PC-3 (cell line): ENCODE results near the gene PGAP2. TPM values are rescaled to one million over a fixed set of nuclear protein-coding genes. Genes with fewer than 3 reads are reported as not detected.

Experiments used
- ATAC-seq: fragments of 200-7000 bp; cut with Tn5 transposase; 2 replicates; pipeline ENCODE4 v1.9.1; 2020; ENCODE audit warnings: mild to moderate bottlenecking, moderate library complexity
- BruUV-seq: library from RNA; stranded (reverse); fragments of 400-500 nt; replicated peaks from 2 replicates; lab custom pipeline; 2021; lab: Mats Ljungman, UMichigan
- CTCF ChIA-PET: fragments of 300-600 bp; sonication (Branson Sonifier 250); formaldehyde crosslinking; loops from one replicate; lab custom pipeline; 2022; ENCODE audit warnings: antibody characterized with exemption; lab: Charles Lee
- POLR2A ChIA-PET: fragments of 300-600 bp; sonication (Branson Sonifier 250); formaldehyde crosslinking; loops from one replicate; lab custom pipeline; 2022; ENCODE audit warnings: antibody characterized with exemption; ENCODE audit not compliant: unreplicated experiment; lab: Charles Lee
- DNase-seq: peaks from one replicate; pipeline ENCODE4 v3.0.0-alpha.2; 2015
- H2AFZ ChIP-seq: fragments of 300-600 bp; sonication (generic); 2 replicates; pipeline ENCODE4 v1.6.0; 2016; ENCODE audit warnings: antibody characterized with exemption, low read length
- H3F3A ChIP-seq: fragments of 300-600 bp; sonication (generic); one replicate; pipeline ENCODE4 v1.6.0; 2017; ENCODE audit warnings: antibody characterized with exemption, low read length, control low read depth, mild to moderate bottlenecking; ENCODE audit not compliant: unreplicated experiment
- H3K27ac ChIP-seq: fragments of 300-600 bp; sonication (generic); 2 replicates; pipeline ENCODE4 v1.5.1; 2016; ENCODE audit warnings: mild to moderate bottlenecking, low read length
- H3K27me3 ChIP-seq: fragments of 300-600 bp; sonication (generic); 2 replicates; pipeline ENCODE4 v1.6.1; 2016; ENCODE audit warnings: low read length, mixed read lengths
- H3K36me3 ChIP-seq: fragments of 300-600 bp; sonication (generic); 2 replicates; pipeline ENCODE4 v1.6.1; 2016; ENCODE audit warnings: low read depth, mixed run types, low read length, mixed read lengths
- H3K4me1 ChIP-seq: fragments of 300-600 bp; sonication (generic); 2 replicates; pipeline ENCODE4 v1.5.1; 2016; ENCODE audit warnings: low read length; ENCODE audit not compliant: insufficient read depth
- H3K4me2 ChIP-seq: fragments of 300-600 bp; sonication (generic); 2 replicates; pipeline ENCODE4 v1.6.0; 2016; ENCODE audit warnings: low read length
- H3K4me3 ChIP-seq: fragments of 300-600 bp; sonication (generic); 2 replicates; pipeline ENCODE4 v1.5.1; 2016; ENCODE audit warnings: mild to moderate bottlenecking, low read length, mixed read lengths
- H3K79me2 ChIP-seq: fragments of 300-600 bp; sonication (generic); 2 replicates; pipeline ENCODE4 v1.6.1; 2017; ENCODE audit warnings: low read length, mixed read lengths
- H3K9ac ChIP-seq: fragments of 300-600 bp; sonication (generic); 2 replicates; pipeline ENCODE4 v1.6.0; 2016; ENCODE audit warnings: mild to moderate bottlenecking, low read length
- H3K9me2 ChIP-seq: fragments of 300-600 bp; sonication (generic); replicated peaks from 2 replicates; pipeline ENCODE4 v1.6.1; 2016; ENCODE audit warnings: mixed run types, low read length, mixed read lengths
- H3K9me3 ChIP-seq: fragments of 300-600 bp; sonication (generic); 2 replicates; pipeline ENCODE4 v1.6.1; 2016; ENCODE audit warnings: low read length, mixed read lengths
- H4K20me1 ChIP-seq: fragments of 300-600 bp; sonication (generic); 2 replicates; pipeline ENCODE4 v1.6.1; 2016; ENCODE audit warnings: low read length, mixed read lengths
- CTCF ChIP-seq: fragments of 300-600 bp; sonication (generic); conservative IDR thresholded peaks from 2 replicates; pipeline ENCODE4 v1.5.1; 2017; ENCODE audit warnings: antibody characterized with exemption, low read depth, mild to moderate bottlenecking, low read length
- EZH2 ChIP-seq: fragments of 300-600 bp; sonication (generic); IDR thresholded peaks from one replicate; pipeline ENCODE4 v1.6.1; 2017; ENCODE audit warnings: antibody characterized with exemption, mild to moderate bottlenecking, low read length; ENCODE audit not compliant: unreplicated experiment
- EZH2phosphoT487 ChIP-seq: fragments of 300-600 bp; sonication (generic); IDR thresholded peaks from 2 replicates; pipeline ENCODE4 v1.6.1; 2018; ENCODE audit warnings: mild to moderate bottlenecking, antibody characterized with exemption, low read length, borderline replicate concordance
- intact Hi-C: fragments of 100-400 bp; cut with micrococcal nuclease; formaldehyde crosslinking; loops from 2 replicates; pipeline ENCODE4 v1.9.0; 2023
- total RNA-seq: library from RNA; depleted of rRNA; stranded (reverse); fragments of >200 nt; gene quantifications from 2 replicates; pipeline ENCODE4 v1.2.3, GENCODE V29; 2014

The PGAP2 gene
- total RNA-seq, 1 experiment from 2014 or later, result 25.9 TPM

GRCh38 chr11:3816673-3817072, 8.3 kb downstream of the PGAP2 start:
- Histone ChIP-seq H3K4me1 (no peaks in the 10 kb centered on the region), H3F3A (no peaks in the 10 kb centered on the region), H3K4me2 (no peak overlapping the region), H3K9me2 (no peaks in the 10 kb centered on the region), H3K36me3 (no peaks in the 10 kb centered on the region), H3K4me3 (no peak overlapping the region), H3K79me2 (no peaks in the 10 kb centered on the region), H3K27ac (no peak overlapping the region), H2AFZ (no peak overlapping the region), H3K9me3 (no peaks in the 10 kb centered on the region), H3K27me3 (no peaks in the 10 kb centered on the region), H4K20me1 (no peaks in the 10 kb centered on the region), H3K9ac (no peak overlapping the region)
- ATAC-seq (no peak; the same call in 1 of the 2 replicates), DNase-seq (peak; percentile 33)
- CTCF ChIA-PET, result no interaction called here
- POLR2A ChIA-PET, result no interaction called here
- TF ChIP-seq CTCF (no peak), EZH2 (no peak), EZH2phosphoT487 (no peak)
- BruUV-seq, result no TSS peak
- intact Hi-C loops, result no loop called here

GRCh38 chr11:3817181-3817800, 8.9 kb downstream of the PGAP2 start:
- no peaks in the 10 kb centered on the region for H3F3A ChIP-seq
- no peak overlapping the region for H3K4me2 ChIP-seq
- H3K79me2 ChIP-seq, result no peaks in the 10 kb centered on the region
- no peak for DNase-seq
- BruUV-seq, result no TSS peak
- TF ChIP-seq CTCF, result no peak
- TF ChIP-seq EZH2phosphoT487, result no peak
- no peak for TF ChIP-seq EZH2
- H4K20me1 ChIP-seq, result no peaks in the 10 kb centered on the region
- ATAC-seq, result no peak
- no peaks in the 10 kb centered on the region for H3K9me3 ChIP-seq
- no peak overlapping the region for H2AFZ ChIP-seq
- no peak overlapping the region for H3K27ac ChIP-seq
- H3K9ac ChIP-seq, result no peak overlapping the region
- ChIA-PET CTCF (interaction anchor here (0.6 kb wide), 2 partner anchors 179 to 409 kb away, joined by 6 to 16 read pairs; no protein-coding TSS in a partner anchor), POLR2A (no interaction called here)
- no peaks in the 10 kb centered on the region for H3K4me1 ChIP-seq
- intact Hi-C loops, result no loop called here
- H3K27me3 ChIP-seq, result no peaks in the 10 kb centered on the region
- H3K4me3 ChIP-seq, result no peak overlapping the region
- no peaks in the 10 kb centered on the region for H3K9me2 ChIP-seq
- no peaks in the 10 kb centered on the region for H3K36me3 ChIP-seq

- ChIA-PET POLR2A (no interaction called here), CTCF (no interaction called here)
- Histone ChIP-seq H4K20me1 (no peaks in the 10 kb centered on the region), H3F3A (no peaks in the 10 kb centered on the region), H3K36me3 (no peaks in the 10 kb centered on the region; the same call in 1 of the 2 replicates), H3K79me2 (no peaks in the 10 kb centered on the region), H3K4me2 (no peak overlapping the region), H3K9ac (no peak overlapping the region), H3K9me2 (no peaks in the 10 kb centered on the region), H3K4me3 (no peak overlapping the region), H3K4me1 (no peaks in the 10 kb centered on the region), H3K27ac (no peak overlapping the region), H3K9me3 (no peaks in the 10 kb centered on the region), H2AFZ (no peak overlapping the region), H3K27me3 (no peaks in the 10 kb centered on the region)
- no TSS peak for BruUV-seq
- TF ChIP-seq EZH2 (no peak), CTCF (no peak), EZH2phosphoT487 (no peak)
- ATAC-seq, result no peak
- DNase-seq, result no peak
- intact Hi-C loops, result no loop called here
Observed at GRCh38 chr11:3820971-3821370, 12.6 kb downstream of the PGAP2 start.
